ENCODE measurements around the gene IZUMO1.
"Not testable (repeated sequence)": the region's sequence is repeated elsewhere in the genome, so short reads cannot be mapped to it uniquely, and the experiment has no call there.

Gene IZUMO1

DNA sequence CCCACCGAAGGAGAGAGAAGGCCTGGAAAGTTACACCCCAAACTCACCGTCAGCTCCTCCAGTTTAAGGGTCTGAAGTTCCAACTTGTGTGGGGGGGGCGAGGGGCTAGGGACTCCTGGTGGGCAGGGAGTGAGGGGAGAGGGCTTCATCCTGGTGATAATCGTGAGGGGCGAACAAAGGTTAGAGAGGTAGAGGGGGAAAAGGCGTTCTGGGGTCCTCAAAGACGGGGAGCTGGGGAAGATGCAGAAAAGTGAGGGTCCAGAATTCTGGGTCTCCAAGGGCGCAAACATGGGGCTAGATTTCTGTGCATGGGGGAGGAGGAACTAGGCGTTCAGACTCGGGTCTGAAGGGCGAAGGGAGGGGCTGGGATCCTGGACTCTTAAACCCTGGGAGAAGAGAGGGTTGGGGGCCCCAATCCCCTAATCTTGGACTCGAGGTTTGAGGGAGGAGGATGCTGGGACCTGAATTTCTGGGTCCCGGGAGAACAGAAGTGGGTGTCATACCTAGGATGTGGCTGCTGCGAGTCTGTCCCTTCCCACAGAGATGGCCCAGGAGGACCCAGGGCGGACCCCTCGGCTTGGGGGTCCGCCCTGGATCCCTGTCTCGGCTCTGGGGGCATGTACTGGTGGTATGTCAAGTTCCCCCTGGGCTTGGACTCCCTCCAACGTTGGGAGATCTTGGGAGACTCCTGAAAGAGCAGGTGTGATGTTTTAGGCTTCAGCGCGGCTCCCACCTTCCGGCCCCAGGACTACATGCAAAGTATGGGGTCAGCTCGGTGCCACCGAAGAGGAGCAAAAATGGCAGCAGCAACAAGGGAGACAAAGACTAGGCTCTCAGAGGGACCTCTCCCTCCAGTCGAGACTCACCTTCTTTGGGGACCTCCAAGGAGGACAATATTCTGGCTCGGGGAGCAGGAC is 31.7 kb downstream of the IZUMO1 start:
- no peak for DNase-seq (ENCODE audit: extremely low read depth in 1 of 2, low read depth in 1 of 2)

DNA sequence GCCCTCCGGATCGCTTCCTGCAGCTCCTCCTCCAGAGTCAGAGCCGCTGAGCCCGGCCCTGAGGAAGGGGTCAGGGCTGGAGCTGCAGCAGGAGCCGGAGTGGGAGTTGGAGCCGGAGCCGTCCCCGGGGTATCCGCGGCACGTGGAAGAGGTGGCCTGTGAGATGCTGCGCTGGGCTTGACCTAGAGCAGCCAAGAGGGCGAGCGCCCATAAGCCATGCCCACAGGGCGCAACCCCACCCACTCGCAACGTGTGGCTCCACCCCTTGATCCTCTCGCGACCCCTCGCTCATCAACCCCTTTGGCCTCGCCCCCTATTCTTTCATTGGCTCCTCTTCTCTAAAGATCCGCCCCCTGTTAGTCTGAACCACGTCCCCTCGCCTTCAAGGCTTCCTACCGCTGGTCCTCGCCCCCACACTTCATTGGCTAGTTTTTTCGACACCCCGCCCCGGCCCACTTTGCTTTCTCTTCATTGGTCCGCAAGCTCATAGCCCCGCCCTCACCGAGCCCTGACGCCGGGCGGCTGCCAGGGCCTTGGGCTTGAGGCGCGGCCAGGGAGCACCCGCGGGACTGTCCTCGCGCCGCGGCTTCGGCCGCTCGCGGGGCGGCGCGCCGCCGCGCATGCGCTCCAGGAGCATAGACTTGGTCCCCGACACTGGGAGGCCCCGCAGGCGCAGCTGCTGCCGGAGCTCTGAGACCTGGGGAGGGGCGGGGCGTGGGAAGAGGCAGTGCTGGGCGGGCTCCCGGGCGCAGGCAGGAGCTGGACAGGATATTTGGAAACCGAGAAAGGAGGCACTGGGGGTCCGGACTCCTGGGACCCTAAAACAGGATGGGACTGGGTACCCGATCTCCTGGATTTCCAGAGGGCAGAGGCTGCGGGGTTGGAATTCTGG is 32.6 kb downstream of the IZUMO1 start:
- peak; percentile 92 for DNase-seq (ENCODE audit: extremely low read depth in 1 of 2, low read depth in 1 of 2)

DNA sequence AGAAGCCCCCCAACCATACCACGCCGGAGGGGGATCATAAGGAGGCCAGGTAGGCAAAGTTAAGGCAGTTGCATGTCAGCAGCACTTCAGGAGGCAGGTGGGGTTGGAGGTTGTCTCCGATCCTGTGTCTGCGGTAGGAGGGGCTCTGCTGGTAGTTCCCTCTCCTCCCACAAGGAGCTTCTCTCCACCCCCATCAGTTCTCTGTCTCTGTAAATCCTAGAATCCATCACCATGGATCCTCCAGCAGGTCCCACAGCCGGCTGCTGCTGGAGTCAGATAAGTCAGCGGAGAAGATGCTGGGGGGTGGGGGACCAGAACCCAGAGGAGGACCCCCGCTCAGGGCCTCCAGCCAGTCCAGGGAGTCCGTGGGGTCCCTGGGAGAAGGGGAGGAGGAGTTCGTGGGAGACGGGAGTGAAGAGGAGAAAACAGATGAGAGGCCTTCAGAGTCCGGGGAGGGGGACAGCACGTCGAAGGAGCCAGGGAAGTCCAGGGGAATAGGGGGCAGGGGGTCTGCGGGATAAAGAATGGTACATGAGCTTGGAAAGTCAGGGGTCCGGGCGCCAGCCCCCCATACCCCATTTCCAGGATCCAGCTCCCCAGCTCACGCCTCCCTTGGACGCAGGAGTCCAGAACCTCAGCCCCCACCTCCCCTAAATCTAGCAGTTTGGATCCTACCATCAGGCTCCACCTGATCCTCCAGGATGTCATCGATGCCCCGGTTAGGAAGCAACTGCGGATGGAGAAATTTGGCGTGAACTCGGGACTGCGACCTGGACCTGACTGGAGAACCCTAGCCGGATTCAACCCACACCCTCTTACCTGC is 33.5 kb downstream of the IZUMO1 start:
- no peak for DNase-seq (ENCODE audit: extremely low read depth in 1 of 2, low read depth in 1 of 2)

DNA sequence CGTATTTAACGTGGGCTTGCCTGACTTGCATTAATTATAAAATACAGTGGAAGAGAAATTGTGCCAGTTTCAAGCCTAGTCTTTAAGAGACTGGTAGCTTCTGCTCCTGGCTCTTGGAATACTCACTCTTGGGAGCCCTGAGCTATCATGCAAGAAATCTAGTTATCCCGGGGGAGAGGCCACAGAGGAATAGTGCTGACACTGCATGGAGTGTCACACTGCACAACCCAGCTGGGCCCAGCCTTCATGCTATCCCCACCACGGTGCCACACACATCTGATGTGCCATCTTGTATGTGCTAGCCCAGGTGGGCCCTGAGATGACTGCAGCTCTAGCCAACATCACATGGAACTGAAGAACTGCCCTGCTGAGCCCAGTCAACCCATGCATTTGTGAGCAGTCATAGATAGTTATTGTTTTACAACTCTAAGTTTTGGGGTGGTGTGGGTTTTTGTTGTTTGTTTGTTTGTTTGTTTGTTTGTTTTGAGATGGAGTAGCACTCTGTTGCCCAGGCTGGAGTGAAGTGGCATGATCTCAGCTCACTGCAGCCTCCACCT is 35.5 kb downstream of the IZUMO1 start:
- no peak for DNase-seq (ENCODE audit: extremely low read depth in 1 of 2, low read depth in 1 of 2)

DNA sequence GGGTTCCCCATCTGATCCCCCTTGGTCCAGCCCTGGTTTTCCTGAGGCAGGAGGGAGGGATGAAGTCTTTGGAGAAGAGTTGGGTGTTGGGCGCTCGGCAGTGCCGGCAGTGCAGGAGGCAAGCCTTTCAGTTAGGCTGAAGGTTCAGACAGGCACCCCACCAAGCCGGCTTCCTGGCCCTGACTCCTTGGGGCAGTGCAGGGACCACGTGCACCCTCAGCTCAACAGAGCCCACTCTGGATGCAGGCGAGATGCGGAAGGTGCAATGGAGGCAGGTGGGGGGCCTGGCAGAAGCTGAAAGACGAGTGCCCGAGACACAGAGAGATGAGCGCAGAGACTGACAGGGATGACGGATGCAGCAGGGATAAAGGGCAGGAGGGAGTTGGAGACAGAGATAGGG is 38.2 kb downstream of the IZUMO1 start:
- DNase-seq (ENCODE audit: extremely low read depth in 1 of 2, low read depth in 1 of 2), result no peak

DNA sequence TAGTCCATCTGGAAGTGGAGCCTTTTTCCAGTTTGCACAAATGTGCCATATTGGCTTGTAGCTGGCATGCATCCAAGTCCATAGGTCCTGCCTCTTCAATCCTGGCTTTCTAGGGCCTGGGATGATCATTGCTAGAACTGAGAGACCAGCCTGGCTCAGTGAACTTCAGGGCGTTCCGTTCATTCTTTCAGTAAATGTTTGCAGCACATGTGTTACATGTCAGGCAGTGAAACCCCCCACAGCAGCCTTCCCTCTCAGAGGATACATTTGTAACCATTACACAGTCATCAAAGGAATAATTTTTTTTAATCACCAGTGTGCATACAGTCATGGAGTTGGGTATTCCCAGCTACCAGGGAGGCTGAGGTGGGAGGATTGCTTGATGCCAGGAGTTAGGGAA is 41.3 kb downstream of the IZUMO1 start:
- no peak for DNase-seq (ENCODE audit: extremely low read depth in 1 of 2, low read depth in 1 of 2)

DNA sequence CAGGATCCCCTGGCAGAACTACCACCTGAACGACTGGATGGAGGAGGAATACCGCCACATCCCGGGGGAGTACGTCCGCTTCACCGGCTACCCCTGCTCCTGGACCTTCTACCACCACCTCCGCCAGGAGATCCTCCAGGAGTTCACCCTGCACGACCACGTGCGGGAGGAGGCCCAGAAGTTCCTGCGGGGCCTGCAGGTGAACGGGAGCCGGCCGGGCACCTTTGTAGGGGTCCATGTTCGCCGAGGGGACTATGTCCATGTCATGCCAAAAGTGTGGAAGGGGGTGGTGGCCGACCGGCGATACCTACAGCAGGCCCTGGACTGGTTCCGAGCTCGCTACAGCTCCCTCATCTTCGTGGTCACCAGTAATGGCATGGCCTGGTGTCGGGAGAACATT is 43.4 kb downstream of the IZUMO1 start:
- DNase-seq (ENCODE audit: extremely low read depth in 1 of 2, low read depth in 1 of 2), result no peak

DNA sequence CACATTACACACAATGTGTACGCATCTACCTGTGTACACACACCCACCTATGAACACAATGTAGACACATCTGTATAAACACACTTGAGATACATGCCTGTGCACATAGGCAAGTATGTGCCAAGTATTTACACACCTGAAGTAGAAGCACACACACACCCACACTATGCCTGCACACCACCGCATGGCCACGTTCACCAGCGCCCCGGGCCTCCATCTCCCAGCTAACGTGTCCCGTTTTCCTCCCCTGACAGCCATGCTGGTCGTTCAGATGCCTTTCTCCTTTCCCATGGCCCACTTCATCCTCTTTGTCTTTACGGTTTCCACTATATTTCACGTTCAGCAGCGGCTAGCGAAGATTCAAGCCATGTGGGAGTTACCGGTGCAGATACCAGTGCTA is 44.0 kb downstream of the IZUMO1 start:
- no peak for DNase-seq (ENCODE audit: extremely low read depth in 1 of 2, low read depth in 1 of 2)

DNA sequence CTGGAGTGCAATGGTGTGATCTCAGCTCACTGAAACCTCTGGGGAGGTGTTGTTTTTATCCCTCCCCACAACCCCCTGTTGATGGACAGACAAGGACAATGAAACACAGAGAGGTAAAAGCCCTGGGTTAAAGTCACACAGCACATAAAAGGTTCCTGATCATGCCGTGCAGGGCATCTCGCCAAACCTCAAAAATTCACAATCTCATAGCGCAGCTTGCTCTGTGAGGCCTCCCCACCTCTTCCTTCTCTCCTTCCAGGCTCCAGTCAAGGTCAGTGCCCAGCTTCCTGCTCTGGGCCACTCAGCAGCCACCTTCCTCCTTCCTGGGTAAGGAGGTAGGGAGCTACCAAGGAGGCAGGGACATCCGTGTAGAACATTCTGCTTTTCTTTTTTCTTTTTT is 48.7 kb downstream of the IZUMO1 start:
- no peak for DNase-seq (ENCODE audit: extremely low read depth in 1 of 2, low read depth in 1 of 2)

DNA sequence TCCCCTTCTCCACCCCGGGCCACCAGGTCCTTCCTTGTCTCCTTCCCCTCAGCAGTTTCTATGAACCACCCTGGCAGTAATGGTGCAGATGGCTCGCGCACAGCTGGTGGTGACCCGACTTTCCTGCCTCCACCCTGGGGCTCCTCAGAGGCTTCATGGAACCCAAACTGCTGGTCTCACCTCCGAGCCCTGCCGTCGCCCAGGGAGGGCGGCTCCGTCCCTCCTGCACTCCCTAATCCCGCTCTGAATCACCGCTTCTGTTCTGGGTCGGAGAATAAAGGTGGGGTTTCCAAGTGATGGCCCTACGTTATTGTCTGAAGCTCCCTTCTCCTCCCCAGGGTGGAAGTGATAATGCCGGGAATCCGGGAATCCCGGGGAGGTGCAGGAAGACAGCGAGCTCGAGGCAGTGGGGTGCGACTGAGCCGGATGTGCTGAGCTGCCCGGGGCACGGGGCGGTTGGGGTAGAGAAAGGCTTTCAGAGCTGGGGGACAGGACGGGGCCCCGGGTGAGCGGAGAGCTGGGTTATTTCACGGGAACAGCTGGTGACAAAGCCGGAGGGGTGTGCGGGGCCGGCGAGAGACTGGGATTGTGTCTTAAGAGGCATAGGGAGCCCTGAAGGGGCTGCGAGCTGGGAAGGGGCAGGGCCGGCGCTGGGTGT is 50.2 kb downstream of the IZUMO1 start:
- DNase-seq (ENCODE audit: extremely low read depth in 1 of 2, low read depth in 1 of 2), result no peak

DNA sequence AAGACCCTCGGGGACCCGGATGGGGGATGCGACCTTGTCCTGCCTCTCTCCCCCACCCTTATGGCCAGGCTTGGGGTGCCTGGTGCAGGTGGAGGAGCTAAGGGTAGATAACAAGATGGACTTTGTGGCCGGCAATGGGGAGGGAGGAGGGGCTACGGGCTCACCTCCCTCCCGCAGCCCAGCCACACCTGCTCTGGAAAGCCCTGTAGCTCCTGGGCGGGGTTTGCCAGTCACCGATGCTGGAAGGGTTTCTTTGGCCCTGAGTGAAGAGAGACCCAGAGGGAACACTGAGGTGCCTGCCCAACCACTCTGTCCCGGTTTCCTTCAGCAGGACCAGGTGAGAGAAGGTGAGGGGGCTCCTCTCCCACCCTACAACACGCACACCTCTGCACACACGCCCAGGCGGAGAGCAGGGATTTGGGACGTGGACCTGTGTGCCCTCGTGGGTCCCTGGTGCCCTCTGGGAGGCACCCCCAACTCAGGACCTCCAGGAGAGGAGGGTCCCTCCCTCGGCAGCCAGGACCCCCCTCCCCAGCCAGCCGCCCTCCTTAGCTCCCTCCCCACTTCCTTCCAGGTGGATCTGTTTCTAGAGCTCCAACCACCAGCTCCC is 50.9 kb downstream of the IZUMO1 start, which contains the start of gene FUT2:
FUT2 (plus strand) TSS at position 229 of the 610 bp plus-strand sequence. CDS start 6,986 bp downstream, outside the sequence.
- no peak for DNase-seq (ENCODE audit: extremely low read depth in 1 of 2, low read depth in 1 of 2)

DNA sequence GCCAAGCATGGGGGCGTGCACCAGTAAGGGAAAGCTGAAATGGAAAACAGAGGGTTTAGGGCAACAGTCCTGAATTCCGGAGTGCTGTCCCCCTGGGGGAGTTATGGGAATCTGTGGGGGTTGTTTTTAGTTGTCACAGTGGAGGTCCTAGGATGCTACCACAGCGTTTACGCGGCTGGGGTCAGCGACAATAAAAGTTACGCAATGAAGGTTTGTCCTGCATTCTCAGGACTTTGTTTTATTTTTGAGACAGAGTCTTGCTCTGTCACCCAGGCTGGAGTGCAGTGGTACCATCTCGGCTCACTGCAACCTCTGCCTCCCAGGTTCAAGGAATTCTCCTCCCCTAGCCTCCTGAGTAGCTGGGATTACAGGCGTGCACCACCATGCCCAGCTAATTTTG is 53.1 kb downstream of the IZUMO1 start:
- DNase-seq (ENCODE audit: extremely low read depth in 1 of 2, low read depth in 1 of 2), result not testable (repeated sequence)

Data from activated CD8-positive, alpha-beta memory T cell treated with anti-CD3 and anti-CD28 coated beads for 1 hour (primary cell).